Prostate gland (tissue), 2 donors: ENCODE data around the gene MRPL44. TPM values are rescaled to one million over a fixed set of nuclear protein-coding genes. Genes with fewer than 3 reads are reported as not detected.
"Not testable (repeated sequence)": the region's sequence is repeated elsewhere in the genome, so short reads cannot be mapped to it uniquely, and the experiment has no call there.

Experiments used
- DNase-seq: peaks from one replicate; pipeline ENCODE4 v3.0.0-alpha.2; 2019; ENCODE audit warnings: low spot score
- H3K27ac ChIP-seq, 2 donors: fragments of 200-600 bp; sonication (generic); 2 replicates each; pipeline ENCODE4 v1.5.1; 2017 to 2019
- H3K27me3 ChIP-seq: fragments of 200-600 bp; sonication (generic); replicated peaks from 2 replicates; pipeline ENCODE4 v1.5.1; 2019; ENCODE audit not compliant: insufficient read depth
- H3K36me3 ChIP-seq, 2 donors: fragments of 200-600 bp; sonication (generic); 1 replicate in 1 of 2; 2 replicates in 1 of 2; pipeline versions ENCODE4 v1.5.1 to v1.8.1; 2017 to 2019
- H3K4me1 ChIP-seq: fragments of 200-600 bp; sonication (generic); replicated peaks from 2 replicates; pipeline ENCODE4 v1.5.1; 2019
- H3K4me3 ChIP-seq, 2 donors: fragments of 200-600 bp; sonication (generic); 2 replicates each; pipeline ENCODE4 v1.5.1; 2017 to 2019
- H3K9me3 ChIP-seq: fragments of 200-600 bp; sonication (generic); 2 replicates; pipeline ENCODE4 v1.5.1; 2017
- CTCF ChIP-seq, 4 experiments: fragments of 200-600 bp in 2 of 4; fragments of 450-650 bp in 2 of 4; sonication (generic) in 2 of 4; IDR thresholded peaks; 1 replicate in 3 of 4; 2 replicates in 1 of 4; pipeline ENCODE4 v1.5.1; 2016 to 2019; ENCODE audit warnings: antibody characterized with exemption in 4 of 4, mild to moderate bottlenecking in 2 of 4, moderate library complexity in 2 of 4
- POLR2A ChIP-seq: fragments of 450-650 bp; IDR thresholded peaks from one replicate; pipeline ENCODE4 v1.6.1; 2016; ENCODE audit warnings: antibody characterized with exemption, mild to moderate bottlenecking
- POLR2AphosphoS5 ChIP-seq: sonication (generic); formaldehyde crosslinking; IDR thresholded peaks from one replicate; pipeline ENCODE4 v1.6.1; 2017; ENCODE audit warnings: antibody characterized with exemption
- WGBS: methylation state at CpG from one replicate; pipeline ENCODE4 v1.1.5; 2018; 5-methylcytosine and 5-hydroxymethylcytosine counted together
- intact Hi-C: fragments of 100-400 bp; cut with DNase I; formaldehyde crosslinking; loops from one replicate; pipeline ENCODE4 v1.14.2; 2022
- total RNA-seq, 2 donors: library from RNA; depleted of rRNA; stranded (reverse); fragments of >200 nt; gene quantifications; one replicate each; pipeline ENCODE4 v1.1.0, GENCODE V29; 2016

The MRPL44 gene
- total RNA-seq, 2 donors from 2014 or later: 33.1 to 33.5 TPM

GRCh38 chr2:223937535-223937934, 19.7 kb upstream of the MRPL44 start:
- H3K27ac ChIP-seq: no peak overlapping the region
- no peaks in the 10 kb centered on the region for H3K36me3 ChIP-seq
- 3% methylated on average over 1 of the region's 1 CpG for WGBS

GRCh38 chr2:223939438-223939837, 17.8 kb upstream of the MRPL44 start:
- H3K27ac ChIP-seq, H3K9me3 ChIP-seq, intact Hi-C loops, H3K27me3 ChIP-seq, DNase-seq, H3K4me3 ChIP-seq, H3K36me3 ChIP-seq: not testable (repeated sequence)
- peaks cover 13% of the 10 kb centered on the region for H3K4me1 ChIP-seq
- WGBS: 48% methylated on average over 2 of the region's 2 CpGs

More at GRCh38 chr2:223937535-223937934, 19.7 kb upstream of the MRPL44 start:
- H3K4me3 ChIP-seq: no peak overlapping the region
- H3K9me3 ChIP-seq: no peaks in the 10 kb centered on the region
- no peak for TF ChIP-seq CTCF (IDR thresholded peaks at IDR 0.05)
- no peaks in the 10 kb centered on the region for H3K27me3 ChIP-seq
- H3K4me1 ChIP-seq: peaks cover 4% of the 10 kb centered on the region
- no peak for DNase-seq
- intact Hi-C loops: no loop called here

GRCh38 chr2:223941579-223942277, 15.5 kb upstream of the MRPL44 start:
- Histone ChIP-seq H3K9me3 (no peaks in the 10 kb centered on the region), H3K4me1 (peaks cover 9% of the 10 kb centered on the region), H3K27me3 (no peaks in the 10 kb centered on the region), H3K36me3 (no peaks in the 10 kb centered on the region), H3K27ac (no peak overlapping the region), H3K4me3 (no peak overlapping the region)
- 72% methylated on average over 12 of the region's 12 CpGs for WGBS
- DNase-seq: no peak
- TF ChIP-seq POLR2A: no peak
- TF ChIP-seq POLR2AphosphoS5: no peak
- no peak for TF ChIP-seq CTCF (IDR thresholded peaks at IDR 0.05)
- intact Hi-C loops: no loop called here

- intact Hi-C loops: no loop called here
- H3K36me3 ChIP-seq: no peaks in the 10 kb centered on the region
- H3K27me3 ChIP-seq: no peaks in the 10 kb centered on the region
- peaks cover 8% of the 10 kb centered on the region for H3K4me1 ChIP-seq
- H3K9me3 ChIP-seq: no peaks in the 10 kb centered on the region
- peak overlapping the region in 1 of 2 donors; percentile 87 for H3K27ac ChIP-seq
- peak overlapping the region in 1 of 2 donors; percentile 93 for H3K4me3 ChIP-seq
- DNase-seq: no peak
- 75% methylated on average over 1 of the region's 1 CpG for WGBS
- TF ChIP-seq CTCF (IDR thresholded peaks at IDR 0.05): no peak
- TF ChIP-seq POLR2AphosphoS5: no peak
- no peak for TF ChIP-seq POLR2A
Observed at GRCh38 chr2:223943135-223943534, 14.1 kb upstream of the MRPL44 start.

- H3K4me1 ChIP-seq: peaks cover 8% of the 10 kb centered on the region
- no peaks in the 10 kb centered on the region for H3K27me3 ChIP-seq
- intact Hi-C loops: no loop called here
- WGBS: 10% methylated on average over 7 of the region's 7 CpGs
- peak overlapping the region; percentile 87 to 93 for H3K27ac ChIP-seq
- H3K36me3 ChIP-seq: no peaks in the 10 kb centered on the region
- H3K9me3 ChIP-seq: no peaks in the 10 kb centered on the region
- H3K4me3 ChIP-seq: peak overlapping the region; percentile 93 to 99
- no peak for DNase-seq
- TF ChIP-seq POLR2AphosphoS5 (no peak), POLR2A (no peak), CTCF (IDR thresholded peaks at IDR 0.05) (no peak)
Observed at GRCh38 chr2:223943561-223944008, 13.7 kb upstream of the MRPL44 start.
